Measurements from ENCODE around the gene KIAA0930. TPM values are rescaled to one million over a fixed set of nuclear protein-coding genes. Genes with fewer than 3 reads are reported as not detected.
"Not testable (repeated sequence)": the region's sequence is repeated elsewhere in the genome, so short reads cannot be mapped to it uniquely, and the experiment has no call there.

KIAA0930 gene
- total and polyA plus RNA-seq, 10 donors, result 32.6 to 93.1 (median 58.1) TPM

DNA sequence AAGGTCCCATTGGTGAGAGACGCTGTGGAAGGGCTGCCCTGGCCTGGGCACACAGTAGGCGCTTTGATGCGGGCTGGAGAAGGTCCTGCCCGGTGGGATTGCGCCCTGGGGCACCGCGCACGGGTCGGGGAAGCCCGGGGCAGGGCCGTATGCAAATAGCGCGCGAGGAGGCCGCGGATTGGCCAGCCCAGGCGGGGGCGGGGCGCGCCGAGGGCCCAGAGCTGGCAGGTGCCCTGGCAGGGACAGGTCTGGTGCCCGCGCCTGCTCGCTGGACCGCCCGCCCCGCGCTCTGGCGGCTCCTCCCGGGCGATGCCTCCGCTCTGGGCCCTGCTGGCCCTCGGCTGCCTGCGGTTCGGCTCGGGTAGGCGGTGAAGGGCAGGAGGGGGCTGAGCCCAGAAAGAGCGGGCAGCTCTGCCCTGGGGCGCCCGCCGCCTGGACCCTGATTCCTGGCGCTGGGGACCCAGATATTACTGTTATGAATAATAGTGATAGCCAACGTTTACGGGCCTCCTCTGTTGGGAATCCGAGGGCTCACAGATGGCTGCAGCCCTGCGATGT lies 44.1 kb upstream of the KIAA0930 start, which contains the start of gene UPK3A:
Gene UPK3A (plus strand): TSS at position 245 of the 558 bp plus-strand sequence. CDS start 65 bp downstream, at position 310.
- peak within 1 kb of the TSS in 1 of 8 donors; percentile 22 for H3K27ac ChIP-seq
- peaks cover 0 to 28% (median 11%) of the 10 kb centered on the region in 7 donors for H3K27me3 ChIP-seq (replicated peaks in 1 of 7)
- DNase-seq, result peak; percentile 94
- H3K36me3 ChIP-seq, result no peaks in the 10 kb centered on the region
- peak in 2 of 3 donors; percentile 23 to 38 for TF ChIP-seq POLR2AphosphoS5 (IDR thresholded peaks at IDR 0.05)
- TF ChIP-seq, protein P1, sequence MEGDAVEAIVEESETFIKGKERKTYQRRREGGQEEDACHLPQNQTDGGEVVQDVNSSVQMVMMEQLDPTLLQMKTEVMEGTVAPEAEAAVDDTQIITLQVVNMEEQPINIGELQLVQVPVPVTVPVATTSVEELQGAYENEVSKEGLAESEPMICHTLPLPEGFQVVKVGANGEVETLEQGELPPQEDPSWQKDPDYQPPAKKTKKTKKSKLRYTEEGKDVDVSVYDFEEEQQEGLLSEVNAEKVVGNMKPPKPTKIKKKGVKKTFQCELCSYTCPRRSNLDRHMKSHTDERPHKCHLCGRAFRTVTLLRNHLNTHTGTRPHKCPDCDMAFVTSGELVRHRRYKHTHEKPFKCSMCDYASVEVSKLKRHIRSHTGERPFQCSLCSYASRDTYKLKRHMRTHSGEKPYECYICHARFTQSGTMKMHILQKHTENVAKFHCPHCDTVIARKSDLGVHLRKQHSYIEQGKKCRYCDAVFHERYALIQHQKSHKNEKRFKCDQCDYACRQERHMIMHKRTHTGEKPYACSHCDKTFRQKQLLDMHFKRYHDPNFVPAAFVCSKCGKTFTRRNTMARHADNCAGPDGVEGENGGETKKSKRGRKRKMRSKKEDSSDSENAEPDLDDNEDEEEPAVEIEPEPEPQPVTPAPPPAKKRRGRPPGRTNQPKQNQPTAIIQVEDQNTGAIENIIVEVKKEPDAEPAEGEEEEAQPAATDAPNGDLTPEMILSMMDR (IDR thresholded peaks at IDR 0.05 in 8 of 11, conservative IDR thresholded peaks at IDR 0.05 in 3 of 11), result no peak
- no peaks in the 10 kb centered on the region for H3K9me3 ChIP-seq
- intact Hi-C loops (cut with DNase I; ENCODE audit: low total_unique reads), result no loop called here
- 8 to 31% (median 8%) methylated on average over 11 to 46 of the region's 46 CpGs for WGBS, 5 donors
- peak within 1 kb of the TSS in 7 of 8 donors; percentile 2 to 60 (median 23) for H3K4me3 ChIP-seq
- H3K4me1 ChIP-seq, result peaks cover 4 to 69% (median 34%) of the 10 kb centered on the region in 6 donors

DNA sequence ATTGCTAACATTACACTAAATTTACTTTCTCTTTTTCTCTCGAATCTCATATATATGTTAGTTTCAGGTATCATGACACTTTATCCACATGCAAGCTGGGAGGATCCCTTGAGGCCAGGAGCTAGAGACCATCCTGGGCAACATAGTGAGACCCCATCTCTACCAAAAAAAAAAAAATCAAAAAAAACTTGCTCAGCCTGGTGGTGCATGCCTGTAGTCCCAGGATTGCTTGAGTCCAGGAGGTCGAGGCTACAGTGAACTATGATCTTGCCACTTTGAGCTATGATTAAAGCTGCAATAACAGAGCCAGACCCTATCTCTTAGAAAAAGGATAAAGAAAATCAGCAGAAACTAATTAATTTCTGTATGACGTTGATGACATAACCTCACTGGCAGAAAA lies 40.3 kb upstream of the KIAA0930 start:
- WGBS, 5 donors, result 77 to 90% (median 85%) methylated on average over 3 of the region's 3 CpGs

GRCh38 chr22:45280587-45280980 lies 39.9 kb upstream of the KIAA0930 start:
- Histone ChIP-seq H3K36me3 (no peaks in the 10 kb centered on the region), H3K9me3 (no peaks in the 10 kb centered on the region), H3K27me3 (replicated peaks in 1 of 7) (peaks cover 0 to 28% (median 11%) of the 10 kb centered on the region in 7 donors), H3K27ac (peak overlapping the region in 5 of 8 donors; percentile 44 to 72 (median 63)), H3K4me3 (no peak overlapping the region), H3K4me1 (peaks cover 7 to 45% (median 26%) of the 10 kb centered on the region in 6 donors)
- intact Hi-C loops (cut with DNase I; ENCODE audit: low total_unique reads), result no loop called here
- no peak for TF ChIP-seq POLR2AphosphoS5 (IDR thresholded peaks at IDR 0.05)
- no peak for TF ChIP-seq POLR2A (IDR thresholded peaks at IDR 0.05)
- WGBS, 5 donors, result 95 to 99% (median 97%) methylated on average over 3 of the region's 3 CpGs
- no peak for DNase-seq

More for the DNA sequence above, 40.3 kb upstream of the KIAA0930 start:
- TF ChIP-seq, protein P1 (IDR thresholded peaks at IDR 0.05 in 8 of 11, conservative IDR thresholded peaks at IDR 0.05 in 3 of 11), result no peak
- TF ChIP-seq POLR2A (IDR thresholded peaks at IDR 0.05) (no peak), POLR2AphosphoS5 (IDR thresholded peaks at IDR 0.05) (no peak)
- no peaks in the 10 kb centered on the region for H3K36me3 ChIP-seq
- H3K27me3 ChIP-seq (replicated peaks in 1 of 7), result peaks cover 0 to 28% (median 11%) of the 10 kb centered on the region in 7 donors
- H3K27ac ChIP-seq, result no peak overlapping the region
- intact Hi-C loops (cut with DNase I; ENCODE audit: low total_unique reads), result no loop called here
- DNase-seq, result no peak
- H3K4me1 ChIP-seq, result peaks cover 7 to 49% (median 28%) of the 10 kb centered on the region in 6 donors
- no peak overlapping the region for H3K4me3 ChIP-seq
- no peaks in the 10 kb centered on the region for H3K9me3 ChIP-seq

GRCh38 chr22:45278125-45278524 lies 37.4 kb upstream of the KIAA0930 start:
- no peak for TF ChIP-seq POLR2AphosphoS5 (IDR thresholded peaks at IDR 0.05)
- no peak for TF ChIP-seq POLR2A (IDR thresholded peaks at IDR 0.05)
- TF ChIP-seq, protein P1 (IDR thresholded peaks at IDR 0.05 in 8 of 11, conservative IDR thresholded peaks at IDR 0.05 in 3 of 11), result no peak
- Histone ChIP-seq H3K27ac (peak overlapping the region in 1 of 8 donors; percentile 63), H3K36me3 (no peaks in the 10 kb centered on the region), H3K4me3 (no peak overlapping the region), H3K9me3 (no peaks in the 10 kb centered on the region), H3K4me1 (peaks cover 3 to 27% (median 13%) of the 10 kb centered on the region in 6 donors), H3K27me3 (replicated peaks in 1 of 7) (peaks cover 0 to 7% (median 0%) of the 10 kb centered on the region in 7 donors)
- WGBS, 5 donors, result 77 to 94% (median 93%) methylated on average over 9 of the region's 9 CpGs
- intact Hi-C loops (cut with DNase I; ENCODE audit: low total_unique reads), result no loop called here
- DNase-seq, result no peak

DNA sequence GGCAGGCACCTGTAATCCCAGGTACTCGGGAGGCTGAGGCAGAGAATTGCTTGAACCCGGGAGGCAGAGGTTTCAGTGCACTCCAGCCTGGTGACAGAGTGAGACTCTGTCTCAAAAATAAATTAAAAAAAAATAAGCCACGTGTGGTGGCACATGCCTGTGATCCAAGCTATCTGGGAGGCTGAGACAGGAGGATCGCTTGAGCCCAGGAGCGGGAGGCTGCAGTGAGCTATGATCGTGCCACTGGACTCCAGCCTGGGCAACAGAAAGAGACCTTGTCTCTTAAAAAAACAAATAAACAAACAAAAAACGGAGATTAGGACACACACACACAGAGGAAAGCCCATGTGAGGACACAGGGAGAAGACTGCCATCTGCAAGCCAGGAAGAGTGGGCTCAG lies 37.0 kb upstream of the KIAA0930 start:
- intact Hi-C loops (cut with DNase I; ENCODE audit: low total_unique reads), result not testable (repeated sequence)
- WGBS, 5 donors, result 88 to 93% (median 90%) methylated on average over 7 of the region's 7 CpGs

More for the DNA sequence above, 37.0 kb upstream of the KIAA0930 start:
- H3K36me3 ChIP-seq; H3K27me3 ChIP-seq (replicated peaks in 1 of 7); H3K9me3 ChIP-seq; DNase-seq; H3K27ac ChIP-seq; H3K4me3 ChIP-seq: not testable (repeated sequence)
- peaks cover 3 to 27% (median 13%) of the 10 kb centered on the region in 6 donors for H3K4me1 ChIP-seq

Data from spleen (tissue), 11 donors.